Non-pigmented ciliary epithelial cell (primary cell): ENCODE measurements around the gene AWAT2.

Experiments
- DNase-seq: peaks from one replicate; pipeline ENCODE4 v3.0.0-alpha.2; 2010; ENCODE audit warnings: low read depth

AWAT2 gene

DNA sequence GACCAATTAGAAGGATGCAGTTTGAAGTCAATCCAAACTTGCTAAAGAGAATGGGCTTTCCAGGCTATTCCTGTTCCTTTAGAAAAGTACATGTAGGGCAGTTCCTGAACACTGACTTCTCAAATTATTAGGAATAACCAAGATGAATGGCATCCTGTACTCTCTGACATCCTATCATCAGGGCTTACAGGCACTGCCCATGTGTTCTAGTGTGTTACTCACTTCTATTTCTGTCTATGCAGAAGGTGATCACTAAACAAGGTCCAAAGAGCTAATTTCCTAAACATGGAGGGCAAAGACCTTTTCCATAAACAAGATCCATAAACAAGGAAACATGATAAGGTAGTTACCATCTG lies 53.6 kb downstream of the AWAT2 start:
- DNase-seq, result no peak

DNA sequence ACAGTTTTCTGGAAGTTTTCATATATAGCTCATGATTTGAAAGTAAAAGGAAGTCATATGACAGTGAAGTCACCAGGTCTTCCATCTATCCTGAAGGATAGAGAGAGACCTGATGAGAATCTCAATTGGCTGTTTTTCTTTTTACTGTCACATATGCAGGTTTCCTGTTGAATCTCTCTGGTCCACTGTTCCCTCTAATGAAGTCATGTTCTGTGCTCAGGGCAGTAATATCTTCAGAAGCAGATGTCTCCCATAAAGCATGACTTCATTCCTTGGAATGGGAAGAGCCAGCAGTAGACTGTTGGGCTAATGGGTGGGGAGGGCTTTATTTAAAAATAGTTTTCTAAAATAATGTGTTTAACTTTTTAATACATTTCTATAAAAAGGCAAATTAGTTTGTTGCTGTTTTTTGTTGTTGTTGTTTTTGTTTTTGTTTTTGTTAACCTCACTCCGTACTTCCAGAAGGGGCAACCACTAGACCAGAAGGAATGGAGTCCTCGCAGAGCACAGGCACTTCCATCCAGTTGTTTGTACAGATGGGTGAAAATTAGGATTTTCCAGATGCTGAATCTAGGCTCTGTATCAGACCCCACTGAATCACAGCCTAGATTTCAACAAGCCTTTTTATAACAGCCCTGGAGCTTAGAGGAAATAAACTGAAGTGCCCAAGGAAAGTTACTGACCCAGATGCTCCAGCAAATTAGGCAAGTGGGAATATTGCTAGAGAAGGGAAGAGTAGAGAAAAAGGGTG lies 54.2 kb downstream of the AWAT2 start:
- DNase-seq, result no peak

GRCh38 chrX:69993494-69993893 lies 56.2 kb downstream of the AWAT2 start:
- DNase-seq, result no peak

DNA sequence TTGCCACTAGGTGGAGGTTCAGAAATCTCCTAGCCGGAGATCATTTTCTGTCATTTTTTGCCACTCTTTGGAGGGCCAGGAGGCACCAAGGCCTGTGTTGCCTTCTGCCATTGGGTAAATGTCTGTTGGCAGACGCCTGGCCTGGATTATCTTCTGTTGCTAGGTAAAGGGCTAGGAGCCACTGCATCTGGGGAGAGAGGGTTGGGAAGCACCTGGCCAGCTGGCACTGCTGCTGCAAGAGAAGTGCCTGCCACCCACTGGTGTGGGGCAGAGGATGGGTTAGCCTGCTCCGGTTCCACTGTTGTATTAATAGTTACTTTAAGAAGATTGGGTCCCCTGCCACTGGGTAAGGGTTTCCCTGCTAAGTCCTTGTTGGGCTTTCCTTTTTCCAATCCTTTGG lies 58.1 kb downstream of the AWAT2 start:
- DNase-seq, result no peak
